Measurements from ENCODE around the gene NPPA. TPM values are rescaled to one million over a fixed set of nuclear protein-coding genes. Genes with fewer than 3 reads are reported as not detected.

The NPPA gene
- total RNA-seq, 3 donors from 2014 or later: not detected

- no peak for DNase-seq
- Mint-ChIP-seq H3K9me3 (no peaks in the 10 kb centered on the region), H3K36me3 (ENCODE audit: insufficient read depth) (peaks cover 25% of the 10 kb centered on the region), H3K27me3 (ENCODE audit: low read depth) (no peaks in the 10 kb centered on the region), H3K4me1 (ENCODE audit: low read depth) (peaks cover 34% of the 10 kb centered on the region), H3K4me3 (no peak overlapping the region)
- no peak for ATAC-seq
Observed at GRCh38 chr1:11800391-11800755, 47.2 kb downstream of the NPPA start.

DNA sequence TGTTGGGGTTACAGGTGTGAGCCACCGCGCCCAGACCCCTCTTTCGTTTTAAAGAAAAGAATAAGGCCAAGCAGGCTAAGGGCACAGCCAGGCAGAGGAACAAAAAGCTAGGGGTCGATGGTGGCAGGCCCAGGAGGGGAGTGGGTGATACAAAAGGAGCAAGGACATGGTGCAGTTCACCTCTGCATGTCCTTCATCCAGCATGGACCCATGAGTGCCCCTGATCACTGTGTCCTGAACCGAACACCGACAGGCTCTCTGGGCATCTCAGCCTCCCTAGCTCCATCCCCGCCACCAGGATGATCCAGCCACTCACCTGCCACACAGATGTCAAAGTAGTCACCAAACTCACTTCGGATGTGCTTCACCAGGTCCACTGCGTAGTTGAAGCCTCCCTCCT, 47.7 kb downstream of the NPPA start:
- no peaks in the 10 kb centered on the region for H3K9me3 Mint-ChIP-seq
- H3K4me3 Mint-ChIP-seq: no peak overlapping the region
- DNase-seq (no peak), ATAC-seq (no peak)
- no peaks in the 10 kb centered on the region for H3K27me3 Mint-ChIP-seq (ENCODE audit: low read depth)
- peaks cover 32% of the 10 kb centered on the region for H3K4me1 Mint-ChIP-seq (ENCODE audit: low read depth)
- peaks cover 30% of the 10 kb centered on the region for H3K36me3 Mint-ChIP-seq (ENCODE audit: insufficient read depth)

- Mint-ChIP-seq H3K9me3 (no peaks in the 10 kb centered on the region), H3K36me3 (ENCODE audit: insufficient read depth) (peaks cover 36% of the 10 kb centered on the region), H3K4me1 (ENCODE audit: low read depth) (peaks cover 24% of the 10 kb centered on the region), H3K27me3 (ENCODE audit: low read depth) (no peaks in the 10 kb centered on the region), H3K4me3 (no peak overlapping the region)
- ATAC-seq (no peak), DNase-seq (no peak)
Observed at GRCh38 chr1:11799099-11799498, 48.5 kb downstream of the NPPA start.

GRCh38 chr1:11797525-11798216, 49.9 kb downstream of the NPPA start:
- Mint-ChIP-seq H3K9me3 (no peaks in the 10 kb centered on the region), H3K36me3 (ENCODE audit: insufficient read depth) (peaks cover 36% of the 10 kb centered on the region), H3K4me1 (ENCODE audit: low read depth) (peaks cover 10% of the 10 kb centered on the region), H3K27me3 (ENCODE audit: low read depth) (no peaks in the 10 kb centered on the region), H3K4me3 (no peak overlapping the region)
- ATAC-seq (no peak), DNase-seq (no peak)

- Mint-ChIP-seq H3K4me1 (ENCODE audit: low read depth) (no peaks in the 10 kb centered on the region), H3K9me3 (no peaks in the 10 kb centered on the region)
- ATAC-seq: no peak
Observed at GRCh38 chr1:11796036-11796828, 51.4 kb downstream of the NPPA start.

More at GRCh38 chr1:11796036-11796828, 51.4 kb downstream of the NPPA start:
- no peak for DNase-seq
- H3K36me3 Mint-ChIP-seq (ENCODE audit: insufficient read depth): peaks cover 38% of the 10 kb centered on the region
- H3K27me3 Mint-ChIP-seq (ENCODE audit: low read depth): no peaks in the 10 kb centered on the region
- no peak overlapping the region for H3K4me3 Mint-ChIP-seq

Other genes starting within 250 kb of the NPPA start
- gene FBXO2, start 193.4 kb downstream of the NPPA start, total RNA-seq: 1 to 10 TPM in 2 of 3 donors, under 1 TPM in 1; 0.81 to 1.8 (median 1.7) TPM
- gene FBXO44, start 192.9 kb downstream of the NPPA start, total RNA-seq: 10 to 100 TPM; 12.6 to 13.6 (median 13.2) TPM
- gene FBXO6, start 183.6 kb downstream of the NPPA start, total RNA-seq: 10 to 100 TPM; 12.8 to 21.1 (median 19.1) TPM
- 10 to 100 TPM; 60.7 to 67.1 (median 63.0) TPM for gene MAD2L2, start 166.6 kb downstream of the NPPA start, total RNA-seq
- gene DRAXIN, start 156.1 kb downstream of the NPPA start, total RNA-seq: under 1 TPM; 0.03 to 0.08 (median 0.05) TPM
- 1 to 10 TPM; 6.5 to 7.8 (median 7.1) TPM for gene AGTRAP, start 111.6 kb downstream of the NPPA start, total RNA-seq
- not detected for gene C1orf167, start 85.6 kb downstream of the NPPA start, total RNA-seq
- 10 to 100 TPM; 13.1 to 17.0 (median 14.9) TPM for gene MTHFR, start 41.8 kb downstream of the NPPA start, total RNA-seq
- gene CLCN6, start 41.6 kb downstream of the NPPA start, total RNA-seq: 10 to 100 TPM in 2 of 3 donors, 1 to 10 TPM in 1; 8.6 to 13.5 (median 10.7) TPM
- not detected for gene NPPB, start 11.2 kb upstream of the NPPA start, total RNA-seq
- 10 to 100 TPM; 31.4 to 39.3 (median 35.0) TPM for gene KIAA2013, start 78.6 kb upstream of the NPPA start, total RNA-seq
- gene PLOD1, start 86.9 kb upstream of the NPPA start, total RNA-seq: 10 to 100 TPM; 11.8 to 20.4 (median 16.1) TPM
- 100 to 1,000 TPM in 1 of 3 donors, 10 to 100 TPM in 2; 96.2 to 105 (median 96.7) TPM for gene MFN2, start 132.7 kb upstream of the NPPA start, total RNA-seq
- gene MIIP, start 171.7 kb upstream of the NPPA start, total RNA-seq: 10 to 100 TPM; 51.9 to 58.3 (median 53.2) TPM
- 10 to 100 TPM; 13.7 to 17.5 (median 14.9) TPM for gene TNFRSF8, start 215.5 kb upstream of the NPPA start, total RNA-seq

Measured in activated T-cell treated with anti-CD3 and anti-CD28 coated beads, Interleukin-2, amount 50 U/mL, for 4 hours (primary cell).